Rectal smooth muscle tissue (tissue), 1 donor: ENCODE results near the gene SPATA25.
"Not testable (repeated sequence)": the region's sequence is repeated elsewhere in the genome, so short reads cannot be mapped to it uniquely, and the experiment has no call there.

Experiments
- H3K27ac ChIP-seq: one replicate; pipeline ENCODE4 v1.7.0; 2013; ENCODE audit warnings: low read depth, low read length, inconsistent platforms
- H3K27me3 ChIP-seq: one replicate; pipeline ENCODE4 v1.7.0; 2013; ENCODE audit warnings: low read length; ENCODE audit not compliant: control insufficient read depth, insufficient read depth
- H3K36me3 ChIP-seq: one replicate; pipeline ENCODE4 v1.7.0; 2013; ENCODE audit warnings: low read length; ENCODE audit not compliant: control insufficient read depth, insufficient read depth
- H3K4me1 ChIP-seq: one replicate; pipeline ENCODE4 v1.7.0; 2013; ENCODE audit warnings: low read length; ENCODE audit not compliant: control insufficient read depth, insufficient read depth
- H3K4me3 ChIP-seq: one replicate; pipeline ENCODE4 v1.7.0; 2013; ENCODE audit warnings: low read length
- H3K9ac ChIP-seq: one replicate; pipeline ENCODE4 v1.7.0; 2013; ENCODE audit warnings: low read length

The SPATA25 gene

DNA sequence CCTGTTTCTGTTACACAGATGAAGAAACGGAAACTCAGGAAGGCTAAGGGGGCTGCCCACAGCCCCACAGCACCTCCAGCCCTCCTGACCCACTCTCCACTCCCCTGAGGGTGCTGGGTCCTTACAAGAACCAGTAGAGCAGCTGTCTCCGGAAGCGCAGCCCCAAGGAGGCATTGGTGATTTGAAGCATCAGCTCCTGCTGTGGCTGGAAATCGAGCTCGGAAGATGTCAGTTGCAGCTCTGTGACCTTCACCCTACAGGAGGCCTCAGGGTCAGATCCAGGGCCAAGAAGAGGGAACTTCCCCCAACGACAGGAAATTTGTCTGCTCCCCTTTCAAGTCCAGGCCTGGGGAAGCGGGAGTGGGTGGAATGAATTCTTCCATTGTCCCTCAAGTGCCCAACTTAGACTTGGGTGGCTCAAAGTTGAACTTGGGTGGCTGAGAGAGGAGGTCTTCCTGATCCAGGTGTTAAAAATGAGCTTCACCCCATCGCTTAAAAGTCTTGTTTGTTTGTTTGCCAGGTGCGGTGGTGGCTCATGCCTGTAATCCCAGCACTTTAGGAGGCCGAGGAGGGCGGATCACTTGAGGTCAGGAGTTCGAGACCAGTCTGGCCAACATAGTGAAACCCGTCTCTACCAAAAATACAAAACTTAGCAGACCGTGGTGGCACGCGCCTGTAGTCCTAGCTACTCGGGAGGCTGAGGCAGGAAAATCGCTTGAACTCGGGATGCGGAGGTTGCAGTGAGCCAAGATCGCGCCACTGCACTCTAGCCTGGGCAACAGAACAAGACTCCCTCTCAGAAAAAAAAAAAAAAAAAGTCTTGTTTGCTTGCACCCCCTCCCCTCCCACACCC lies 22.6 kb upstream of the SPATA25 start:
- Histone ChIP-seq H3K27ac (peak overlapping the region; percentile 51), H3K4me1 (peaks cover 7% of the 10 kb centered on the region), H3K4me3 (no peak overlapping the region)

DNA sequence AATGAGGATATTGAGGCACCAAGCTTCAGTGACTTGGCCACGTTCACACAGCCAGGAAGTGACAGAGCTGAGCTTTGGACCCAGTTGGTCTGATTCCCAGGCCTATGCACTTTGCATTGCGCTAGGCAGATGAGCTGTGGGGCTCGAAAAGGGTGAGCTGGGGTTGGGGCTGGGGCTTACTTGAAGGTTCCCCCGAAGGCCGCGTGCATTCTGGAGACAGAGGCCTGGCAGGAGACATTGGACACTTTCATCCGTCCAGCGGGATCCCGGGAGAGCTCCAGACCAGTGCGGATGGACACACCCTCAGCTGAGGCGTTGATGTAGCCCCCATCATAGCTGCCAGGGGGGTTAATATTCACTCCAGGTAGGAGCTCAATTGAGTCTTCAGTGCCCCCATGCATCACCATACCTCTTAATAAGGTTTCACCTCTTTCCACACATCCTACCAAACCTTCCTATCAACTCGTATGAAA lies 21.9 kb upstream of the SPATA25 start:
- Histone ChIP-seq H3K4me1 (peaks cover 7% of the 10 kb centered on the region), H3K27ac (no peak overlapping the region), H3K9ac (no peak overlapping the region), H3K36me3 (no peaks in the 10 kb centered on the region), H3K27me3 (no peaks in the 10 kb centered on the region), H3K4me3 (no peak overlapping the region)

More for the DNA sequence above, 22.6 kb upstream of the SPATA25 start:
- no peak overlapping the region for H3K9ac ChIP-seq
- H3K27me3 ChIP-seq = no peaks in the 10 kb centered on the region
- no peaks in the 10 kb centered on the region for H3K36me3 ChIP-seq

DNA sequence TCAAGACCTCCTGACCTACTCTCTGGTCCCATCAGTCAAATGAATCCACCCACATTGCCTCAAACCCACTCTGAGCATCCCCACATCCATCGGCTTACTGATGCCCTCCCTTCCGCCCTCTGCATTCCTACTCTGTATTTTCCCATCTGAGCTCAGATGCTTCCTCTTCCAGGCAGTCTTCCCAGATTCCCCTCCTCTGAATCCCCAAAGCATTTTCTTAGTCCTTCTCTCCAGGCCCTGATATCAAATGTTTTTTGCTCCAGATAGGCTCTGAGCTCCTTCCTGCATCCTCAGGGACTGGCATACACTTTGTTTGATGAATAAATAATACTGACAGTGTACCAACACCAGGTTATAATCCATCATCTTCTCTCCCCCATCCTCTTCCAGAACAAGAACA lies 20.7 kb upstream of the SPATA25 start:
- Histone ChIP-seq H3K4me3 (no peak overlapping the region), H3K4me1 (peaks cover 7% of the 10 kb centered on the region), H3K9ac (no peak overlapping the region), H3K27ac (no peak overlapping the region), H3K27me3 (no peaks in the 10 kb centered on the region), H3K36me3 (no peaks in the 10 kb centered on the region)

DNA sequence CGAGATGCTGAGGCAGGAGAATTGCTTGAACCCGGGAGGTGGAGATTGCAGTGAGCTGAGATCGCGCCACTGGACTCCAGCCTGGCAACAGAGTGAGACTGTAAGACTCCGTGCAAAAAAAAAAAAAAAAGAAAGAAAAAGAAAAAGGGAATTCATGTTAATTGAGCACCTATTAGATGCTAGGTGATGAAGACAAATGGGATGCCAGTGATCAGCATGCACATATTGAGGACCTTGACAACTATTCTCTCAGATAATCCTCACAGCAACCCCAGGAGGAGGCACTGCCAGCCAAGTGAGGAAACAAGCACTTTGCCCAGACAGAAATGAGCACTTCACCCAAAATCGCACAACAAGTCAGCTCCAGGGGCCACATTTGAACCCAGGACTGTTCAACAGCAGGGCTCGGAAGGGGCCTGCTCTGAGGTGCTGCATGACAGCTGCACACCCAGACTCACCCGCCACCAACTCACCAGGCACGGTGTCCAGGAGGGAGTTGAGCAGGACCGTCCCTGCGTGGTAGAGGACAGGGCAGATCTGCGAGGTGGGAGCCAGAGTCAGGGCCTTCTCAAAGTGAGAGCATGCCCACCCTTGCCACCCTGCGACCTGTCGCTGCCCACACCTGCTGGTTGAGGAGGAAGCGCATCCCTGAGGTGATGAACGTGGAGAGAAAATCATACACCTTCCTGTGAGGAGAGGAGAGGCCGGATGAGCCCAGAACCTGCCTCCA lies 20.0 kb upstream of the SPATA25 start:
- H3K4me1 ChIP-seq = peaks cover 6% of the 10 kb centered on the region
- H3K9ac ChIP-seq = no peak overlapping the region
- H3K27me3 ChIP-seq = no peaks in the 10 kb centered on the region
- H3K27ac ChIP-seq = no peak overlapping the region
- no peak overlapping the region for H3K4me3 ChIP-seq
- no peaks in the 10 kb centered on the region for H3K36me3 ChIP-seq

DNA sequence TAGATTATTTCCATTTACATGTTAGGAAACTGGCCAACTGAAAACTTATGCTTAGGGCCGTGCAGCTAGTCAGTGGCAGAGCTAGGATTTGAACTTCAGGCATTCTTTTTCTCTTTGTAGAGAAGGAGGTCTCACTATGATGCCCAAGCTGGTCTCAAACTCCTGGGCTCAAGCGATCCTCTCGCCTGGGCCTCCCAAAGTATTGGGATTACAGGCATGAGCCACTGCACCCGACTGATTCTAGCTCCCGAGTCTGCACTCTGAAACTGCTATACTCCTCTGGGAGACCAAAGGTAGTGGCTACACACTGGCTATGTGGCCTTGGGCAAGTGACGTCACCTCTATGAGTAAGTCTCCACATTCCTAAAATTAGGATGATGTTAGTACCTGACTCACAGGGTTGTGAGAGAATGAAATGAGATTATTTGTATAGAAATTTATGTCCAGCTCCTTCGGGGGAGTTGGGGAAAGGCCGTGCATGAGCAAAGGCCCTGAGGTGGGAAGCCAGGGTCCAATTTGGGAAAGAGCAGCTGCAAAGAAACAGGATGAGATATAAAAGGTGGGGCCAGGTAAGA lies 18.2 kb upstream of the SPATA25 start:
- H3K9ac ChIP-seq = no peak overlapping the region
- no peak overlapping the region for H3K27ac ChIP-seq
- no peaks in the 10 kb centered on the region for H3K27me3 ChIP-seq
- H3K36me3 ChIP-seq = peaks cover 5% of the 10 kb centered on the region
- no peaks in the 10 kb centered on the region for H3K4me1 ChIP-seq
- no peak overlapping the region for H3K4me3 ChIP-seq

DNA sequence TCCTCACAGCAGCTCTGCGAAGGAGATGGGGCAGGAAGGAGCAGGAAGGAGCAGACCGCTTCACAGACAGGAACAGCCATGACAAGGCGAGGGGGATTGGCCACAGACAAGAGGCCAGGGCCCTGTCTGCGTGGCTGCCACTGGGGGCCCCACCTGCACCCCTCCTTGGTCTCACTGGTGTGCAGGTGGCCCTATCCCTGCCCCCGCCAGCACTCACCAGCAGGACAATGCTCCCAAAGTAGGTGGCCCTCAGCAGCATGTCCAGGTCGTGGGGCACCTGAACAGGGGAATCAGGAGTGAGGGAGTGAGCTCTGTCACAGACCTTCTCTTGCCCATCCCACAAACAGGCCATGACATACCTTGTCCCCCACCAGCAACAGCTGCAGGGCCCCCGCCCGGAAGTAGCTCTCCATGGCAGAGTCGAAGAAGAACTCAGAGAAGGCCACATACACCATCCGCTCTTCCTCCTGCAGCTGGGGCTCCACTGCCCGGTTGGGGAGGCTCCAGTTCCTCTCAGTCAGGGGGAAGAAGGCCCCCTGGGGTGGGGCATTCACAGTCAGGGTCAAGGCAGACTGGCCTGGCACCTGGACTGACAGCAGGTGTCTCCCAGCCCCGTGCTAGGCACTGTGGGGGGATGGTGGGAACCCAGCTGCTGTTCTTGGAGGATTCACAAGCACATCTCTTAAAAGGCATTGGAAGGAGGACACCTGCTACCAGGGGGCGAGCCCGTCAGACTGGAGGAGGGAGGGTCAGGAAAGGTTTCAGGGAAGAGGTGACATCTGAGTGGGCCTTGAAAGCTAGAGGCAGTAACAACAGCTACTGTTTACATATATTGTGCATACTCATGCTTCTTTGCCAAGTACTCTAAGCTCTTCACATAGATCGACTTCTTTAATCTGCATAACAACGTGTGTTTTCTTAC lies 17.4 kb upstream of the SPATA25 start:
- Histone ChIP-seq H3K36me3 (peaks cover 5% of the 10 kb centered on the region), H3K27ac (no peak overlapping the region), H3K4me3 (no peak overlapping the region), H3K9ac (no peak overlapping the region), H3K4me1 (no peaks in the 10 kb centered on the region), H3K27me3 (no peaks in the 10 kb centered on the region)

DNA sequence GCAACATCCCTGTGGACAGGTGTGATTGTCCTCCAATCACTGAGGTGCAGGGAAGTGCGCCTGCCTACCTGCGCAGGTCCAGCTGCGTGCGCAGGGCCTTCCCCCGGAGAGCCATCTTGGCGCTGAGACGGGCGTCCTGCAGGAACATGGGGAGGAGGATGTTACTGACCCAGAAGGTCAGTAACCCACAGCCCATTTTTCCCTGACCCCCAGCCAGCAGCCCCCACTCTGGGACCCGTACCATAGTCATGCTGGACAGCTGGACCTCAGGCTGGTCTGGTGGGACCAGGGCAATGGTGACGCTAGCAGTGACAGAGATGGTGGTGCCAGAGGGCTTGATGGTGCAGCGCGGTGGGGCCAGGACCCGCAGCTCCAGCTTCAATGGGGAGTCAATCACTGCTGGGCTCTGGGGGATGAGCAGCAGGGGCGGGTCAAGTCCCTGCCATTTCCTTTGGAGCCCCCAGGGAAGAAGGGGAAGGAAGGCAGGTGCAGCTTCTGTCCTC lies 14.8 kb upstream of the SPATA25 start:
- Histone ChIP-seq H3K4me1 (no peaks in the 10 kb centered on the region), H3K27ac (no peak overlapping the region), H3K27me3 (no peaks in the 10 kb centered on the region), H3K36me3 (peaks cover 7% of the 10 kb centered on the region), H3K9ac (no peak overlapping the region), H3K4me3 (no peak overlapping the region)

DNA sequence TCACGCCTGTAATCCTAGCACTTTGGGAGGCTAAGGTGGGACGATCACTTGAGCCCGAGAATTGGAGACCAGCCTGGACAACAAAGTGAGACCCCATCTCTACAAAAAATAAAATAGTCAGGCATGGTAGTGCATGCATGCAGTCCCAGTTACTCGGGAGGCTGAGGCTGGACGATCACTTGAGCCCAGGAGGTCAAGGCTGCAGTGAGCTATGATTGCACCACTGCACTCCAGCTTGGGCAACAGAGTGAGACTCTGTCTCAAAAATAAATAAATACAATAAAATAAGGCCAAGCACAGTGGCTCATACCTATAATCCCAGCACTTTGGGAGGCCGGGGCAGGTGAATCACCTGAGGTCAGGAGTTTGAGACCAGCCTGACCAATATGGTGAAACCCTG lies 13.9 kb upstream of the SPATA25 start:
- H3K27me3 ChIP-seq, H3K36me3 ChIP-seq, H3K27ac ChIP-seq, H3K4me3 ChIP-seq, H3K4me1 ChIP-seq, H3K9ac ChIP-seq: not testable (repeated sequence)

DNA sequence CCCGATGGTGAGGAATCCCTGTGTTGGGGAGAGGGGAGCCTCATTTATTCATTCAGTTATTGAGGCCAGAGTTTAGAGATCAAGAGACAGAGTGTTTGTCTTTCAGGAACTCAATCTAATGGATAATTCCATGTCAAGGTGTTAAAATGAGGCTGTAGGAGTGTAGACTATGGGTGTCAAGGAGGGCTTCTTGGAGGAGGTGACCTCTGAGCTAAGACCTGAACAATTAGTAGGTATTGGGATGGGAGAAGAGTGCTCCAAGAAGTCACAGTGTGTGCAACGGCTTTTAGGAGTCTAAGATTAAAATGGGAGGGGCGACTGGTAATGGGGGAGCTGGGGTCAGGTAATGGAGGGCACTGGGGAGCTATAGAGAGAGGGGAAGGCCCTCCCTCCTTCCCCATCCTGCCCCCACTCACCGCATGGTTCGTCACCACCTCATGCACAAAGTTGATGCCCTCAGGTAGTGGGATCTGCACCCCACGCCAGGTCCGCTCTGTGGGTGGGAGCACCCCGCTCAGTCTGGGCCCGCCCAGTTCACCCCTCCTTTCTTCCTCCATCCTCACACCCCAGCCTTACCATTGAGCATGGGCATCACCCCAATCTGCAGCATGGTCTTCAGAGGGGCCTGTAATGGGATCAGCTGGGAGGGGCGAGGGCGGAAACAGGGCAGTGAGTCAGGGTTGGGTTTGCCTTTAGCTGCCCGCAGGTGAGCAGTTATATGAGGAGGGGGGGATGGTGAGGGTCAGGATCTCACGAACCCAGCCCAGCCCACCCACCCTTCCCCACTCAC lies 11.8 kb upstream of the SPATA25 start:
- H3K27me3 ChIP-seq = no peaks in the 10 kb centered on the region
- no peak overlapping the region for H3K9ac ChIP-seq
- H3K36me3 ChIP-seq = peaks cover 11% of the 10 kb centered on the region
- no peaks in the 10 kb centered on the region for H3K4me1 ChIP-seq
- H3K4me3 ChIP-seq = no peak overlapping the region
- no peak overlapping the region for H3K27ac ChIP-seq

DNA sequence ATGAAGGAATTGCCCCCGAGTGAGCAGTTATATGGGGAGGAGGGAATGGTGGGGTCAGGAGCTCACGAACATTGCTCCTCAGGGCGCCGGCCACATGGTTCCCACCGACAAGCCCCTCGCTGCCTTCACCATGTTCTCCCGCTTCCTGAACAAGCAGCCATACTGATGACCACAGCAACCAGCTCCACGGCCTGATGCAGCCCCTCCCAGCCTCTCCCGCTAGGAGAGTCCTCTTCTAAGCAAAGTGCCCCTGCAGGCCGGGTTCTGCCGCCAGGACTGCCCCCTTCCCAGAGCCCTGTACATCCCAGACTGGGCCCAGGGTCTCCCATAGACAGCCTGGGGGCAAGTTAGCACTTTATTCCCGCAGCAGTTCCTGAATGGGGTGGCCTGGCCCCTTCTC lies 10.9 kb upstream of the SPATA25 start:
- no peak overlapping the region for H3K9ac ChIP-seq
- no peaks in the 10 kb centered on the region for H3K27me3 ChIP-seq
- H3K4me1 ChIP-seq = no peaks in the 10 kb centered on the region
- H3K36me3 ChIP-seq = peaks cover 15% of the 10 kb centered on the region
- H3K4me3 ChIP-seq = no peak overlapping the region
- H3K27ac ChIP-seq = no peak overlapping the region

DNA sequence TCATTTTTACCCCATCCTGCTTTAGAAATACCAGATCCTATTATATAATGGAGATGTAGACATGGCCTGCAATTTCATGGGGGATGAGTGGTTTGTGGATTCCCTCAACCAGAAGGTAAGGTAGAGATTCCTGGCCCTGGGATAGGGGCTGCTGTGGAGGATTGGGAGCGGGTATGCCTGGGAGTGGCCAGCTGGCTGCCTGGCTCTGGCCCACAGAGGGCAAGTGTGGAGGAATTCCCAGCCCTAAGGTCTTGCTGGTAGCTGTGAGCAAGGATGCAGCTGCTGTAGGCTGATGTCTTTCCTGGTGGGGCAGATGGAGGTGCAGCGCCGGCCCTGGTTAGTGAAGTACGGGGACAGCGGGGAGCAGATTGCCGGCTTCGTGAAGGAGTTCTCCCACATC lies 10.3 kb upstream of the SPATA25 start:
- H3K27me3 ChIP-seq = no peaks in the 10 kb centered on the region
- no peak overlapping the region for H3K27ac ChIP-seq
- H3K36me3 ChIP-seq = peaks cover 18% of the 10 kb centered on the region
- H3K9ac ChIP-seq = no peak overlapping the region
- no peak overlapping the region for H3K4me3 ChIP-seq
- no peaks in the 10 kb centered on the region for H3K4me1 ChIP-seq
